Measurements from ENCODE around the gene CLDN6. TPM values are rescaled to one million over a fixed set of nuclear protein-coding genes. Genes with fewer than 3 reads are reported as not detected.
A peak's percentile ranks its signal among the peaks of the same experiment; 100 is the strongest.

Gene CLDN6
- total and polyA plus RNA-seq, 9 of the 15 experiments (the other 6 are each of a cell fraction or from before 2014, with no cell fraction given) = 0.22 to 0.75 (median 0.38) TPM; not detected in 3

DNA sequence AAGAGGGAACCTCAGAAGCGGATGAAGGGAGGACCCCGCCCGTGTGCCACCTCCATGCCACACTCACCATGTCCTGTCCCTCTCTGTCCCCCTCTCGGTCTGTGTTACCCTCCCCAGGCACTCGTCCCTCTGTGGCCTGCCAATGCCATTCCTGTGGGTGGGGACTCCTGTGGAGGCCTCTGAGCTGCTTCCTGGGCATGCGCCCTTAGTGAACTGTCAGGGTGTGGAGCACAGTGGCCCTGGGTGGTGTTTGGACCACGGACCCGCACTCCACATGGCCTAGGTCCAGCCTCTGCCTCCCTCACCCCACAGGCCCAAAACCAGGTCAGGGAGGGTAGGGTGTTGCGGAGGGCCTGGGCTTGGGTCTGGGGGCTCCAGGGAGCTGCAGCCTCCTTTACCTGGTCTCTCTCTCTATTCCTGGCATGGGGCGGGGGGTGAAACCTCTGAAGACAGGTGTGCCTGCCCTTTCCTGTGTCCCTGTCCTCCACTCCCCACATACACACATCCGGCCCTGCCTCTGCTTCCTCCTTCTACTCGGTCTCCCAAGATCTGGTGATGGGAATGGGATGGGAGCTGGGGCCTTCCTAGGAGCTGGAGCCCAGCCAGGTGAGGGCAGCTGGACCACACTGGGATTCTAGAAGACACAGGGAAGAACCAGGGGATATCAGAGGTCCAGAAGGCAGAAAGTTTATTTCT lies 26.3 kb downstream of the CLDN6 start:
- TF ChIP-seq PHB2 (IDR thresholded peaks at IDR 0.05; ENCODE audit: low read depth) (no peak), ZNF354B (CRISPR knock-in tag; IDR thresholded peaks at IDR 0.05) (no peak), RCOR1 (IDR thresholded peaks at IDR 0.05; ENCODE audit: borderline replicate concordance in 1 of 2, low read depth in 2 of 2, low read length in 2 of 2) (no peak), RBM39 (optimal IDR thresholded peaks at IDR 0.05; ENCODE audit: low read depth, low read length) (no peak), ELF2 (CRISPR knock-in tag; IDR thresholded peaks at IDR 0.05) (no peak), SMARCC2 (IDR thresholded peaks at IDR 0.05; ENCODE audit: low read depth) (no peak), ZNF146 (CRISPR knock-in tag; IDR thresholded peaks at IDR 0.05; ENCODE audit: unreplicated experiment) (no peak), ZBTB9 (CRISPR knock-in tag; IDR thresholded peaks at IDR 0.05) (no peak), THAP7 (CRISPR knock-in tag; IDR thresholded peaks at IDR 0.05) (no peak), ZFPM2 (CRISPR knock-in tag; IDR thresholded peaks at IDR 0.05) (no peak), ESRRA (IDR thresholded peaks at IDR 0.05; ENCODE audit: borderline replicate concordance, low read depth) (no peak), GTF2F1 (IDR thresholded peaks at IDR 0.05; ENCODE audit: low read depth, low read length) (no peak), SRSF1 (IDR thresholded peaks at IDR 0.05; ENCODE audit: low read depth, low read length) (no peak)
- TF ChIP-seq, protein P1, sequence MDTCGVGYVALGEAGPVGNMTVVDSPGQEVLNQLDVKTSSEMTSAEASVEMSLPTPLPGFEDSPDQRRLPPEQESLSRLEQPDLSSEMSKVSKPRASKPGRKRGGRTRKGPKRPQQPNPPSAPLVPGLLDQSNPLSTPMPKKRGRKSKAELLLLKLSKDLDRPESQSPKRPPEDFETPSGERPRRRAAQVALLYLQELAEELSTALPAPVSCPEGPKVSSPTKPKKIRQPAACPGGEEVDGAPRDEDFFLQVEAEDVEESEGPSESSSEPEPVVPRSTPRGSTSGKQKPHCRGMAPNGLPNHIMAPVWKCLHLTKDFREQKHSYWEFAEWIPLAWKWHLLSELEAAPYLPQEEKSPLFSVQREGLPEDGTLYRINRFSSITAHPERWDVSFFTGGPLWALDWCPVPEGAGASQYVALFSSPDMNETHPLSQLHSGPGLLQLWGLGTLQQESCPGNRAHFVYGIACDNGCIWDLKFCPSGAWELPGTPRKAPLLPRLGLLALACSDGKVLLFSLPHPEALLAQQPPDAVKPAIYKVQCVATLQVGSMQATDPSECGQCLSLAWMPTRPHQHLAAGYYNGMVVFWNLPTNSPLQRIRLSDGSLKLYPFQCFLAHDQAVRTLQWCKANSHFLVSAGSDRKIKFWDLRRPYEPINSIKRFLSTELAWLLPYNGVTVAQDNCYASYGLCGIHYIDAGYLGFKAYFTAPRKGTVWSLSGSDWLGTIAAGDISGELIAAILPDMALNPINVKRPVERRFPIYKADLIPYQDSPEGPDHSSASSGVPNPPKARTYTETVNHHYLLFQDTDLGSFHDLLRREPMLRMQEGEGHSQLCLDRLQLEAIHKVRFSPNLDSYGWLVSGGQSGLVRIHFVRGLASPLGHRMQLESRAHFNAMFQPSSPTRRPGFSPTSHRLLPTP (IDR thresholded peaks at IDR 0.05; ENCODE audit: borderline replicate concordance, extremely low read depth, insufficient read length) = no peak
- Histone ChIP-seq H3K36me3 (ENCODE audit: control insufficient read depth, insufficient read depth, low read length) (no peaks in the 10 kb centered on the region), H3K4me1 (replicated peaks in 1 of 2; ENCODE audit: control insufficient read depth in 2 of 2, insufficient read depth in 2 of 2, low read length in 2 of 2) (peaks cover 0 to 43% of the 10 kb centered on the region in 2 experiments; a peak in 2 of 5 replicates), H3K4me3 (no peak overlapping the region), H3K27ac (ENCODE audit: extremely low read depth, low read depth, low read length) (no peak overlapping the region), H3K4me2 (ENCODE audit: insufficient read depth, low read length) (no peak overlapping the region), H3K27me3 (ENCODE audit: control insufficient read depth in 2 of 2, insufficient read depth in 2 of 2, low read length in 2 of 2) (no peaks in the 10 kb centered on the region), H3K9me3 (replicated peaks; ENCODE audit: control insufficient read depth, insufficient read depth, low read depth, low read length) (no peaks in the 10 kb centered on the region), H4K20me1 (replicated peaks; ENCODE audit: control insufficient read depth, insufficient read depth, low read length) (no peaks in the 10 kb centered on the region), H3K79me2 (ENCODE audit: control insufficient read depth, insufficient read depth, low read length) (no peaks in the 10 kb centered on the region), H3K9ac (ENCODE audit: insufficient read depth in 1 of 2, low read depth in 2 of 2, low read length in 2 of 2) (peak overlapping the region in 1 of 2 experiments; percentile 75; a peak in 2 of 4 replicates), H3K9me1 (ENCODE audit: control insufficient read depth, insufficient read depth, low read length) (no peaks in the 10 kb centered on the region), H2AFZ (ENCODE audit: low read depth, low read length) (no peak overlapping the region)
- WGBS (ENCODE audit: insufficient coverage, low coverage, missing lambda C conversion rate) = 56% methylated on average over 8 of the region's 12 CpGs
- no peak for DNase-seq (ENCODE audit: extremely low read depth in 1 of 4, low spot score in 3 of 4)
- ChIA-PET CTCF (ENCODE audit: low intra/inter-chr PET ratio) (no interaction called here), POLR2A (interaction anchor here (0.6 to 1.0 kb wide), 5 partner anchors 11 to 27 kb away, joined by 3 read pairs; no protein-coding TSS in a partner anchor)
- no peak for FAIRE-seq
- in situ Hi-C loops (cut with MboI) (no loop called here), intact Hi-C loops (cut with micrococcal nuclease) (no loop called here)
- BruUV-seq (replicated peaks) = no TSS peak
- ATAC-seq = no peak

Measured in K562 (cell line).